ENCODE results near the gene ITK. TPM values are rescaled to one million over a fixed set of nuclear protein-coding genes. Genes with fewer than 3 reads are reported as not detected.

ITK gene
- total RNA-seq, 1 donor from 2014 or later = not detected

- DNase-seq (ENCODE audit: low read depth, low spot score) = no peak
Observed at GRCh38 chr5:157279605-157280239, 99.1 kb downstream of the ITK start.

GRCh38 chr5:157280927-157281326, 100.3 kb downstream of the ITK start:
- no peak for DNase-seq (ENCODE audit: low read depth, low spot score)

- no peak for DNase-seq (ENCODE audit: low read depth, low spot score)
Observed at GRCh38 chr5:157282150-157282549, 101.5 kb downstream of the ITK start.

GRCh38 chr5:157283434-157283833, 102.8 kb downstream of the ITK start:
- no peak for DNase-seq (ENCODE audit: low read depth, low spot score)

- DNase-seq (ENCODE audit: low read depth, low spot score) = no peak
Observed at GRCh38 chr5:157284458-157285212, 104.0 kb downstream of the ITK start.

GRCh38 chr5:157285310-157286035, 104.8 kb downstream of the ITK start:
- DNase-seq (ENCODE audit: low read depth, low spot score) = no peak

GRCh38 chr5:157286761-157287211, 106.1 kb downstream of the ITK start:
- DNase-seq (ENCODE audit: low read depth, low spot score) = no peak

GRCh38 chr5:157288405-157289163, 107.9 kb downstream of the ITK start:
- no peak for DNase-seq (ENCODE audit: low read depth, low spot score)

GRCh38 chr5:157289164-157289819, 108.7 kb downstream of the ITK start:
- no peak for DNase-seq (ENCODE audit: low read depth, low spot score)

GRCh38 chr5:157290156-157290980, 109.7 kb downstream of the ITK start:
- no peak for DNase-seq (ENCODE audit: low read depth, low spot score)

GRCh38 chr5:157290981-157291711, 110.5 kb downstream of the ITK start:
- no peak for DNase-seq (ENCODE audit: low read depth, low spot score)

GRCh38 chr5:157292599-157292998, 112.0 kb downstream of the ITK start:
- no peak for DNase-seq (ENCODE audit: low read depth, low spot score)

- DNase-seq (ENCODE audit: low read depth, low spot score) = no peak
Observed at GRCh38 chr5:157294407-157295091, 113.9 kb downstream of the ITK start.

GRCh38 chr5:157295247-157295646, 114.6 kb downstream of the ITK start:
- no peak for DNase-seq (ENCODE audit: low read depth, low spot score)

- no peak for DNase-seq (ENCODE audit: low read depth, low spot score)
Observed at GRCh38 chr5:157300564-157300963, 119.9 kb downstream of the ITK start.

GRCh38 chr5:157301066-157301465, 120.4 kb downstream of the ITK start:
- DNase-seq (ENCODE audit: low read depth, low spot score) = no peak

- DNase-seq (ENCODE audit: low read depth, low spot score) = no peak
Observed at GRCh38 chr5:157303023-157303422, 122.4 kb downstream of the ITK start.

- DNase-seq (ENCODE audit: low read depth, low spot score) = no peak
Observed at GRCh38 chr5:157303667-157304327, 123.2 kb downstream of the ITK start.
